GM19239 (cell line): ENCODE data around the gene ECM2.

Experiments used
- DNase-seq: peaks from one replicate; pipeline ENCODE4 v3.0.0; 2011; ENCODE audit warnings: low spot score; ENCODE audit not compliant: insufficient read length
- FAIRE-seq: peaks from 2 replicates; lab custom pipeline; 2011; peaks lifted over from hg19 to GRCh38; lab: Jason Lieb, UNC

The ECM2 gene

DNA sequence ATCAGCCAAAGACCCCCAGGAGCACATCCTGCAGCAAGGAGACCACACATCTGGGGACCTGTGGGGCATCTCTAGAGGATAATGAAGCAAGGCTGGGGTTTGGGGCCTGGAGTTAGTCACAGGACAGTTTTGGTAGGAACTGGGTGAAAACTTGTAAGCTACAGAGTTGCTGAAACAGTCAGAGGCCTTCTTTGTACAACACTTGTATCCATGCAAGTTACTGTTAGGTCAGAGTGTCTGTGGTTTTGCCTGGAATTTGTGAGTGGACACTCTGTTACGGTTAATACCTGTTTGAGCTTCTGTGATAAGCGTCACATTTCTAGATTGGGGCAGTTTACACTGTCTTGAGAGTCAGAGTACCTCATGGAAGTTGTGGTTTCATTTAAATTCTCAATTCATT is 30.9 kb downstream of the ECM2 start:
- no peak for DNase-seq
- no peak for FAIRE-seq

DNA sequence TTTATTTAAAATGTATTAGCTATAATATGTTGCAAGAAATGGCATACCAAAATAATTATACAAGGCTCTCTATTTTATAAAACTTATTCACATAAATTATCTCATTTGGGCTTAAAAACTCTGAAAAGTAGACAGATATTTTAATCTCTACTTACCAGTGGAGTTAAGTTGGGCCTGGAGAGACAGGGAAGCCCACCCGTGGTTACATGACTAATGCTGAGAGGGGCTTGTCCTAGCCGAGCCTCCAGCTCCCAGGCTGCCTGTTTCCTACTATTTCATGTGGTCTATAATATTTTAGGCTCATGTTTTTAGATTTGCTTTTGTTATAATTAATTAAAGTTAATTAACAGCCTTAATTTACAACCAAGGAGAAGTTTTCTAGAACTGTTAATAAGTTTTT is 32.6 kb downstream of the ECM2 start:
- FAIRE-seq (no peak), DNase-seq (no peak)

DNA sequence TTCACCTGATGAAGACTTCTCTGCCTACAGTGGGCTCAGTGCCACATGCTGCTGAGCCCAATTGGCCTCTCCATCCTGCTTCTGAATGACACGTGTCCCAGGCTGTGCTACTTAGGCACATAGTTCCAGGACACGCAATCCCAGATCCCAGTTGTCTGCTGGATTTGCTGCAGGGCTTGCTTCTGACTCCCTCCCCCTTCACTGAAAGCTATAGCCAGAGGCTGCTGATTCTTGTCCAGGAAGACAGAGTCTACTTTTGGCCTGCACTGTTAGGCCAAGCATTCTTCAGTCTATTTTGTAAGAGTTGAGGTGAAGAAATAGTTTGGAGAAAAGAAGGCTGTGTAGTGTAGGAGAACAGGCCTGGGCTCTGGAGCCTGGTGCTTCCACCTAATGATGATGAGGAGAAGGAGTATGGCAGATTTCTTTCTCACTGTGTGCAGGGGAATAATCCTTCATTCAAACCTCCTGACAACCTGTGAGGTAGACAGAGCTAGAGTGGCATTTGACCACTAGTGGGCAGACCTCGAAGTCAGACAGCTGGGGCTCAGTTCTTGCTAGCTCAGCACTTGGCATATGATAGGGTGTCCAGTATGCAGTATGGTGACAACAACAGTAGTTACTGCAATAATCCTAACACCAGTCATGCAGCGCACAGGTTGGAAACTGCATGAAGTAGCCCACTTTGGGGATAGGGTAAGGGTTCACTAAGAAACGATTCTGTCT is 34.0 kb downstream of the ECM2 start:
- no peak for FAIRE-seq
- DNase-seq, result peak; percentile 4

DNA sequence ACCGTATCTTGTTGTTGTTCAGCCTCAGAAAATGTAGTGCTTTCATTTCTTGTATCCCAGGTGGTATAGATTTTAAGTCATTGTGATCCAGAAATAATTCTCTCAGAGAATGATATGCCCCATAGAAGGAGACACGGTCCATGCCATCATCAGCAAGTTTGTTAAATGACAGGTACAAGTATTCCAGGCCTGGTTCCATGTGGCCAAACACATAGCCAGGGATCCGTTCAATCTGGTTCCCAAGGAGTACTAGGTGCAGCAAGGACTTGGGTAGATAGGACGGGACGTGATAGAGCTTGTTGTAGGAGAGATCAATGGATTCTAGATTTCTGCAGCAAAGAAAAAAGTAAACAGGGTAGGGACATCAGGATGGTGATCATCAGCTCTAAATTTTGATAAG is 35.1 kb downstream of the ECM2 start:
- DNase-seq (no peak), FAIRE-seq (no peak)

DNA sequence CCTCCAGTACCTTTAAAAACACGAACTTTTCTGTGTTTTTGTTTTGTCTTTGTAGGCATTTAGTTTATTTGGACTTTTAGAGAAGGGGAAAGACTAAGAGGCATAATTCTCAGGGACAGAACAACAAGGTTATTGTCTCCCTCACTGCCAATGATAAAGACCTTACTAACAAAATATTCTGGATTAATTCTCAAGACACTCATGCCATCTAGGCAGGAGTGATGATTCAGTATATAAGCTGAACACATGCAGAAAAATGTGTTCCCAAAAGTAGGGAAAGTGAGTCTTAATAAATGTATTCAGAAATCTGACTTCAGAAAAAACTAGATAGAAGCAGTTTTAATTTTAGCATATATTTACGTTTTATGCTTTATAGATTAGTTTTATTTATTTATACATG is 36.1 kb downstream of the ECM2 start:
- FAIRE-seq (no peak), DNase-seq (no peak)

DNA sequence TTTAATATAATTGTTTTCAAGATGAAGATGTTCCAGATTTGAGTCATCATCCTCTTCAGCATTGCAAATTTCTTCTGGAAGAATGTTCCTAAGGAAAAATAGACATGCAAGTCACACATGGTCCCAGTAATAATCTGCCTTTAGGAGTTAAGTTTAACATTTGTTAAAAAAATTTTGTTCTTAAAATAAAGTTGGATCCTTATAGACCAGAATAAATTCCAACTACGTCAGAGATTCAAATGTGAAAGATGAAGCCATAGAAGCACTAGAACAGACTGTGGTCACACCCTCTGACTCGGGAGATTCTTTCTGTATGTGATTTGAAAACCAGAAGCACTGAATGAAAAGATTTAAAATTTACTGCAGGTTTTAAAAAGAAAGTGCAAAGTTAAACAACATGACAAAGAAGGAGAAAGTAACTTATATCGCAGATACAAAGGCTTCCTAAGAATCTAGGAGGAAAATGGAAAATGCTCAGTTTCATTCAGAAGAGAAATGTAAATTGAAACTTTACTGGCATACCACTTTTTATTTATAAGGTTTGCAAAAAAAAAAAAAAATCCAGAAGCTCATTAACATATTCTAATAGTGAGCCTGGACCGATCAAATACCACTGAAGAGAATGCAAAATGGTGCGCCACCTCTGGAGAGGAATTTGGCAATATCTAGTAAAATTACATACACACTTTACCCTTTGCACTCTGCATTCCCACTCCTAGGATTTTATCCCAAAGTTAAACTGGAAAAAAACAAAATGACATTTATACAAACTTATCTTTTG is 39.2 kb downstream of the ECM2 start:
- no peak for DNase-seq
- no peak for FAIRE-seq

DNA sequence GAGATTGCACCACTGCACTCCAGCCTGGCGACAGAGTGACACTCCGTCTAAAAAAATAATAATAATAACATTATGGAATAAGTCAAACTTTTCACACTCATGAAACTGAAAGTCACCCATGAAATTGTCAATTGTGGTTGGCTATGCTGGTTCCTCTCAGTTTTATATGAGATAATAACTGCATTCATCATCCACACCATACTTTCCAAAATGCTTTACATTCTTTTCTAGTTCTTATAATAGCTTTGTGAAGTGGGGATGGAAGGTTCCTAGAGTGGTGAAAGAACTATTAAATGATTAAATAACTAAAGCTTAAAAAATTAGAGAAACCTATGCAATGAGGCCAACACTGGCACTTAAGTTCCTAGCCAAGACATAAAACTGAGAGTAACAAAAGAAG is 40.9 kb downstream of the ECM2 start:
- FAIRE-seq, result no peak
- DNase-seq, result no peak

DNA sequence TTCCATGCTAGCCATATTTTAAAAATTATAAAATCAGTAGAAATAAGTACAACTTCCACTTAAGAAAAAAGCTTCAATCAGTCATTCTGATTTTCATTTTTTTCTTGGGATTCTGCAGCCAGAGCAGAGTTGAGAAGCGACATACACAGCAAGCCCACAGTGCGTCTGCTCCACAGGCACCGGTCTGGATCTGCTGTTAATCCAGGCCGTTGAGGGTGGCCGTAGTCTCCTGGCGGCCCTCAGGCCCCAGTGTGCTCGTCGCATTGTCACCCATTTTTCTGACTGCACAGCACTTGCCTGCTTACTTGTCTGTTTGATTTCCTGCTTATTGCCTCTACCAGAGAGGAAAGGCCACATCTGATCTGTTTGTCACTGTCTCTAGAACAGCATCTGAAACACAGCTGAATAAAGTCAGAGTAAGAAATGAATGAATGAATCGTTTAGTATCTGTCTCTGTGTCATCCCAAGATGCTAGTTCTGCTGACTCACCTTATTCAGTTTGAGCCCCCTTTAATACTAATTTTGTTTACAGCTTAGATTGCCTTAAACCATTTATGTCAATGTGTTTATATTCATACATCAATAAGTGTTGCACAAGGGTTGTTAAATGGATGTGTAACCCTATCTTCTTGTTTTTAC is 41.9 kb downstream of the ECM2 start:
- DNase-seq (no peak), FAIRE-seq (no peak)

DNA sequence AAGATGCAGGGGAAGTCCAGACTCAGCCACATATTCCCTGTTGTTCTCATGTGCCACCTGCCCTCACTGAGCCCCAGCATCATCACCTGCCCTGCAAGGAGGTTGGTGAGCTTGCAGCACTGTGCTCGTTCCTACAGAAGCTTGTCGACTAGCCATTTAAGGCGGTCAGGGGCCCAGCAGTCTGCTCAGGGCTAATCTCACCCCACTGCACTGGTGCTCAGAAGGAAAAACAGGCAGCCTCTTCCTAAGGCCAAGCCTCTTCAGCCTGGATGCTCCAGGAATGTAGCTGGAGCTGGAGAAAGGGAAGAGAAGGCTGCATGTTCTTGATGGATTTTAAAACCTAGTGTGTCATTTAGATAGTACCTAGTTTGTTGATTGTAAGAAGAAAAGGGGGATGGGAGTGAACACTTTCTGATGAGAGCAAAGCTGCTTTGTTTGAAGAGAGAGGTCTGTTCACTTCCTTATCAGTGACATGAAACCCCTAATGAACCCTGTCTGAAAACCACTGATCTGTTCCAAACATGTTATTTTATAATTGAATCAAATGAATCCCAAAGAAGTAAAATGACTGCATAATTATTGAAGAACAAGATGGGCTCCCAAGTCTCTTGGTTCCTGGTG is 42.9 kb downstream of the ECM2 start:
- no peak for DNase-seq
- no peak for FAIRE-seq

DNA sequence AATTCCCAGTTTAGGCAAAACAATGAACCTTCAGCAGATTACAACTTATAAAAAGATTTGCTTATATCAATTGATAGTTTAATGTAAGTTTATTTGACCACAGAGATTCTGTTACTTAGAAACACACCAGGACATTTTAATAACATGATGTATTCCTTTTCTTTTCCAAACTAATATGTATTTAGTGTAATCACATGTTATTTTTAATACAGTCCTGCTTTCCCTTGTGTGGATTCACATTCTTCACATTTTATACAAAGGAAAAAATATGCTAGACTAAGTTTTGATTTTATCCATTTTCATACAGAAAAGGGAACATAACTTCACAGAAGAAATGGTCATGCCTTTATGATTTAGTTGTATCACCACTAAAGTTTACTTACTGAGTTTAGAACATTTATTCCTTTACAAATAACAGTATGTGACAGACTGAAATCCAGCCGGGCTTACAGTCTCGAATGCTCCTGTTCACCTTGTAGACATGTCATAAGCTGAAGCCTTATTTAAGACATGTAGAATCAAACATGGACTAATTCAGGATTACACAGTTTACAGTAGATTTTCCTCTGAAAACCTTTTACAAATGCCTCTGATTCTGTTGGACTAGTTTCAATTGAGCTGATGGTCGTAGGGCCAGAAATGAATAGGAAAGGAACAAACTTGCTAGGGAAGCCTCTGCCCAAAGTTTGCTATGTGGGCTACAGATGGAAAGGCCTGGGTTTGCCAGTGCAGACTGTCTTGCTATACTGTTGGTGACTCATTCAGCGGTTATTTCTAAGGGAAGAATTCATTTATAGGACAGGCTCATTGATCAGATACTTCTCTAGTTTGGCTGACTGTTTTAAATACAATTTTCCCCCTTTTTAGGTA is 46.9 kb downstream of the ECM2 start:
- no peak for FAIRE-seq
- DNase-seq, result no peak

DNA sequence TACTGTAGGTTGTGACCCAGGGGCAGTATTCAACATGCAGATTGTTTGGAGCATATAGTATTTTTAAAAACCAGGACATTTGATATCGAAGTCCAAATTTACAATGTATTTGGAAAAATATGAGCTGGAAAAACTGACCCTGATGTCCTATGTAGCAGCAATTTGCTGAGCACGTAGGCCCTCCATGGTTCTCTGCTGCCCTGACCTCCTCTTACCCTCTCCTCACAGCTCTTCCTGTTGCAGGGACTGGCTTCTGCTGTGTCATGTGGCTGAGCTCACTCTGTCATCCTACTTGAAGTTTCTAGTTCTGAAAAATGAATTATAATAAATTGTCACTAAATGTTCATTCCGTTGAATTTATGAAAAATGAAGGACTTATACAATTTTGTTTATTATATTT is 49.4 kb downstream of the ECM2 start:
- FAIRE-seq (no peak), DNase-seq (no peak)

DNA sequence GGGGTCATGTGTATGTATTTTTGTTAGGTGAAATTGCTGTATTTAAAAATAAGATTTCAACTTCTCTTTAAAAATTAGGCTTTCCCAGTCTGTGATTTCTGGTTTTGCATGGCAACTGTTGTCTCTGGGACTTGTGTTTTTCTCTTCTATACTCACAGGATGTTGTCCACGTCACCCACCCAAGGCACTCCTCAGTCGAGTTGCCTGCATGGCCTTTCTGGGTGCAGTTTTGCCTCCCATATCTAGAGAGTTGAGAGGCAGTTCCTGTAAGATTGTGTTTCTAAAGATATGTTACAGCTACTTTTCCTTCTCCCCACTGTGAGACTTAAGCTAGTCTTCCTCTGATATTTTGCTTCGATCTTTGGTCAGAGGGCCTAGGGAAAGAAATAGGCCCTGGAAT is 51.2 kb downstream of the ECM2 start:
- DNase-seq (no peak), FAIRE-seq (no peak)

DNA sequence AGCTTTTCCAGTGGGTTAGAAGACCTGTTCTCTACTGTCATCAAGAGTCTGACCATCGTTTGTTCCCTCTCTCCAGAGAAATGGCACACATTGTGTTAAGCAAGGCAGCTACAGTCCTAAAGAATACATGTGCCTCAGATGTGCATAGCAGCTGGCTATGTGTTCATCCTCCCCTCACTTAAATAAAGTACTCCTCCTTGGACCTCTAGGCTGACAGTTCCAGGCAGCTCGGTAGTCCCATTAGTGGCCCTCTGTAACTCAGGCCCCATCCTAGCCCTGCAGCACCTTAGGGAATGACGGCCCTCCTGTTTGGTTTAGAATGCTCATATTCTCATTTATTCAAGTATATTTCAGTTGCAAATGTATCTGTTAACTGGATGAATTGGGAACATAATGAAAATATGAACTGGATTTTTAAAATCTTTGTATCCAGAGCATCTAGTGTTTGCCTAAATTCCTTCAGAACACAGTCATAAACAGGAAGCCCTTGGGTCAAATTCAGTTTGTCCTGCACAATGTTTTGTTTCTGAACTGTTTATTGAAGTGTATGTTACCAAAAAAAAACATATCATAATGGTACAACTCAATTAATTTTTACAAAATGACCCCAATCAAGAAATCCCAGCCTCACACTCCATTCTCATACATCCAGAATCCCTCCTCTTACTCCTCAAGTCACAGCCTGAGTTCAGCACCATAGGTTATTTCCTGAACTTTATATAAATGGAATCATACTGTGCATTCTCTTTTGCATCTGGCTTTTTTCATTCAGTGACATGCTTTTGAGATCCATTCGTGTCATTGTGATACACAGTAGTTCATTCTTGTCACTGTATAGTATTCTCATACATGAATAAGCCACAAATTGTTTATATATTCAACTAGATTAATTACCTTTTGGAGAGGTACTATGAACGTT is 51.9 kb downstream of the ECM2 start:
- FAIRE-seq (no peak), DNase-seq (no peak)

DNA sequence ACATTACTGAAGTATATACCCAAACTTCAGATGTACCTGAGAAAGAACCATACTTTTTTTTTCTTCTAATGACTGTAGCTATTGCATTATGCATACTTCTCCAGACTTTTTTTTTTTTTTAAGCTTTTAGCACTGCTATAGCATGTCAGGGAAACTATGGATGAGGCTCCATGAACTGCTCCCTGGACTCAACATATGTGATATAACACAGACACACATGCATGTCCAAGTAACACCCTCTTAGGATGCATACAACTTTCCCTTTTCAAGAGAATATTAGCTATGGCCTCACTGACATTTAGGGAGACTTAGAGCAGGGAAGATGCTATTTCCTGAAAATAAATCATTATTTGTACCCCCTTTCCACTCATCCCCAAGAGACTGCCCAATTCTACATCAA is 53.0 kb downstream of the ECM2 start:
- FAIRE-seq (no peak), DNase-seq (no peak)

DNA sequence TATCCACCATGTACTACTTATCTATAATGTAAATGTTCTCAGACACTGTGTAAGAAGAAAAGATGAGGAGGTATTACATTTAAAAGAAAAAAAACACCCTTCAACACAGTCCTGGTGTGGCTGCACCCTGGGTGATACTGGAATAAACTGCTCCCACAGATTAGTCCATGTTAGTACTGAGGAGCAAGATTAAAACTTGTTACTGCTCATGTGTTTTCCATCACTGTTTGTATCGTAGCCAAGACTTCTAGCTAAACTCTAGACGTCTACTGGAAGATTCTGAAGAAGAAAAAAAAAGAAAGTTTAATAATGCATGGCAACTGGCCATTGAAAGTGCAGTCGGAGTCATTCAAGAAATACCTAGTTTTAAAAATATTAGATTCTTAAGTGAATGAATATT is 53.5 kb downstream of the ECM2 start, which contains the start of gene ASPN:
TSS of gene ASPN (minus strand) at position 178 of the 400 bp plus-strand sequence.
- DNase-seq, result no peak
- no peak for FAIRE-seq

DNA sequence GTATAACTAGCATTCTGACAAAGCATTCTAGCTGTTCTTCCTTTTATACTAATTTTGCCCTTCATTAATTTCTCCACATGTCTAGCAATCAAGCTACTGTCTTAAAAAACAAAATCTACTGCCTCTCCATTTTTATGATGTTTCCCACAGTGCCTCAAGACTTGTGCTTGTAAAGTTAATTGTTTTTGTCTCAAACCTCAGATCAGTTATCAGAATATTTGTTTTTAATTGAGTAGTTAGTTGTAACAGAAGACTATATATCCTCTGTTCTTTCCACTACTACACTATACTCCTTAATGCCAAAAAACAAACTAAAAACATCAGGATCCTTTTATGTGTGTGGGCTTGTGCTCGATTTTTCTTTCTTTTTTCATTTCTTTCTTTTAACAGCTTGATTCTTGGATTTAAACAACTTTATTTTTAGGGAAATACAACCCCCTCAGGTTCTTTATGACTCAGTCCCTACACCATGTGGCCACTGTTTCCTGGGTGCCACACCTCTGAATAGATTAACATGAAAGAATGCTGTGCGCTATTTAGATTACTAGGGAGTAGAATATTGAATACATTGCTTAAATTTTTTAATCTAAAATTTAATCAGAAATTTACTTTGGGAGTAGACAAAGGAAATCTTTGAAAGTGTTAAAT is 54.7 kb downstream of the ECM2 start:
- FAIRE-seq (no peak), DNase-seq (no peak)

DNA sequence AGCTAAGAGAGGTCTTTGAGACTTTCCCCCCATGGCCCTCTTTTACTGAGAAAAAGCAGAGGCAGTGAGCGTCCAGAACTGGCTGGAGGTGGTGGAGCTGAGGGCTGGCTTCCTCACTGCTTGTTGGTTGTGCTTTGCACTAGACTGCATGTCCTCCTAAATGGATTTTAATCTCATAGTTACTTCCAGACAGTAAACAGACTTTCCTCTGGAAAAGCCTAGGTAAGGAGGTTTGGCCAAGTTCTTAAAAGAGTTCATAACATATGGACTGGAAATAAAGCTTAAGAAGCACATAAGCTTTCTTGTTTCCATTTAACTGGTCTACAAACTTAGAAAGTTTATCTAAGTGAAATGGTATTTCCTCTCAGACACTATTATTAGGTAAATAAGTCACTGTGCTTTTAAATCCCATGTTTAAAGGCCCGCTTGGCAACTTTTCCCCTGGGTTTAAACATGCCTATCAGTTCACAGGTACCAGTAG is 55.5 kb downstream of the ECM2 start:
- no peak for FAIRE-seq
- DNase-seq, result no peak

DNA sequence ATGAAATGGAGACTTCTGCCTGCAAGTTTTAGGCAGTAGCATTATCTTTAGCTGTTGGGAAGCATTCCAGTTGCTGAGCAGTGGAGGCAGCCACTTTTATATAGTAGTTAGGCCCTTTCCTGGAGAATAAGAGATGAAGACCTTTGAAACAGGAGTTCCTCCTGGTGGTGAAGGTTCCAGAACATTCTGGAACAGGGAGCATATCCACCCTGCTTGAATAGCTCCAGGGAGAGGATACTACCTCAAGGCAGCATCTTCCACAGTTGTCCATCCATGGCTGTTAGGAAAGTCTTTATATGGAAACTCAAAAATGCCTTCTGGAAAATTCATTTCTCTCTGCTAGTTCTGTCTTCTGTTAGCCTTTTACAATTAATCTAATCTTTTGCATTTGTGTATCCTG is 56.4 kb downstream of the ECM2 start:
- no peak for FAIRE-seq

More for the DNA sequence above, 56.4 kb downstream of the ECM2 start:
- DNase-seq, result no peak
